ENCODE measurements around the gene TRMU.

The TRMU gene

DNA sequence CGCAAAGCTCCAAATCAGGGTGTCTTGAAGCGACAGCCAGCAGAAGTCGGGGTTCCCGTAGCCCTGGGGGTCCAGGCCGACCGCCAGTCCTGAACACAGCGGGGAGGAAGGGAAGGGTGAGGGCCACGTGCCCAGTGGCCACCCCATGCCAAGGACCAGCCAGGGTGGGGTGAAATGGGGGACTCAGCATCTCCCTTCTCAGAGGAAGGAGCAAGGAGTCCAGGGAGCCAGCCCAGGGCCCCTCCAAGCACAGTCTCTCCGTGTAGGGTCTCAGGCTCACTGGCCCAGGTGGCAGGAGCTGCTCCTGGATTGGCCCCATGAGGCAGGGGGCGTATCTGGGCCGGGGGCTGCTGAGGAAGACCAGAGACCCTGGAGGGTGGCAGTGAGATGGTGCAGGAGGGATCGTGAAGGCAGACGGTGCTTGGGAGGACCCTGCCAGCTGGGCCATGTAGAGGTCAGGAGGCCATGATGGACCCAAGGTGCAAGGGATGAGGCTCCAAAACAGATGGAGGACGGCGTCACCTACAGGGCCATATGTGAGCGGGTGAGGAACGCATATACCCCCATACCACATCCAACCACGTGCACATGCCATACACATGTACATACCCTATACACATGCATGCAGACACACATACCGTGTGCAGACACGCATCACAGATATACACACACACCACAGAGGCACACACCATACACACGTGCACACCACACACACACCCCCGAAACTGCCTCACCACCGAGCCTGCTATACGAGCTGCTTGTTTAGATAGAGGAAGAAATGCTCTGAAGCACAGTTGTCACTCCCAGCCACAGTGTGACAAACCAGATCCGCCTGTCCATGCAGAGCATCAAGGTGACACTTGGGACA, 34.4 kb downstream of the TRMU start:
- no peak for DNase-seq (ENCODE audit: low read depth)

DNA sequence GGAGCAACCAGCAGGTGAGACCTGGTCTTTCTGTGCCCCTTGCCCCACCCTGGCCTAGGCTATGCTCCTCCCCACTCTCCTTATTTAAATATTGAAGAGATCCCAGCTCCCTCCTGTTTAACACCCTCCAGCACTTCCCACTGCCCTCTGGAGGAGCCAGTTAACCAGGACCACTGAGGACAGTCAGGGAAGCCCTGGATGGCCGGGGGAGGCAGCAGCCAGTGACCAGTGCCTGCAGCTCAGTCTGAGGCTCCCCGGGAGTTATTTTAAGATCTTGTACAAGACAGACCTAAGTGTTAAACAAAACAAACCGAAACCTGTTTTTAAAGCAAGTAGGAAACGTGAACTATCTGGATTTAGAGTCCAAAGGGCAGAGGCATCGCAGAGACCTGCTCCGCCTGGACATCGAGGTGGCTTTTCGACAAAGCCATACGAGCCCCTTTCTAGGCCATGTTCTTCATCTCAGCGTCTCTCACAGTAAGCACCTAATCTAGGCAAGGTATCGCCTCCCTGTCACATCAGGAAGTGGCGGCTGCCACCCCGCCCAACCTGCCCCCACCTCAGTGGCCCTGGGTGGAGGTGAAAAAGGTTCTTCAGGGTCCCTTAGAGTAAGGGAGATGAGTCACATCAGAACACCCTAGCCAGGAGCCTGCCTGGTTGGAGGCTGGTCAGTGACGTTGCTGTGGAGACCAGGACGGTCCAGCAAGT, 35.2 kb downstream of the TRMU start:
- DNase-seq (ENCODE audit: low read depth): no peak

DNA sequence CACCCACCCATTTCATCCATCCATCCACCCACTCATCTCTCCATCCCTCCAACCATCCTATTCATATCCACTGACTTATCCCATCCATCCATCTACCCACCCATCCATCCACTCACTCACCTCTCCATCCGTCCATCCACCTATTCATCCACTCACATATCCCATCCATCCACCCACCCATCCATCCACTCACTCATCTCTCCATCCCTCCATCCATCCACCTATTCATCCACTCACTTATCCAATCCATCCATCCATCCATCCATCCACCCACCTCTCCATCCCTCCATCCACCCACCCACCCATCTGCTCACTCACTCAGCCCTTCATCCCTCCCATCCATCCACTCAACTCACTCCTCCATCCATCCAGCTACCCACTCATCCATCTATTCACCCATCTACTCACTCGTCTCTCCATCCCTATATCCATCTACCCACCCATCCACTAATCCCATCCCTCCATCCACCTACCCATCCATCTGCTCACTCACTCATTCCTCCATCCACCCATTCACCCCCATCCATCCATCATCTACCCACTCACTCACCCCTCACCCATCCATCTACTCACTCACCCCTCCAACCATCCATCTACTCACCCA, 36.2 kb downstream of the TRMU start:
- DNase-seq (ENCODE audit: low read depth): no peak

DNA sequence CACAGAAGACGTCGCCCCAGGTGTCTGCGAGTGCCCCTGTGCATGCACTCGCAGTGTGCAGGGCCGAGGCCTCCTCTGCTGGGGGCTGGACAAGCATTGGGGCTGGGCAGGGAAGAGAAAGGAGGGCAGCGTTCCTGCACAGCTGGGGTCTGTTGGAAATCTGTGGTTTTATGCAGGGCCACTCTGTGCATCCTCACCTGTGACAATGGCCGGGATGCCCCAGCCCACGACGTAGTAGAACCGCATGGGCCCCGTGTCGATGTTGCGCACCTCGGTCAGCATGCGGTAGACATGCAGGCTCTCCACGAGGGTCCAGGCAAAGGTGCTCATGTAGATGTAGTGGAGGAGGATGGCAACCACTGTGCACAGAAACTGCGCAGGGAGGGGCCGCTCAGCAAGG, 37.2 kb downstream of the TRMU start:
- DNase-seq (ENCODE audit: low read depth): no peak

DNA sequence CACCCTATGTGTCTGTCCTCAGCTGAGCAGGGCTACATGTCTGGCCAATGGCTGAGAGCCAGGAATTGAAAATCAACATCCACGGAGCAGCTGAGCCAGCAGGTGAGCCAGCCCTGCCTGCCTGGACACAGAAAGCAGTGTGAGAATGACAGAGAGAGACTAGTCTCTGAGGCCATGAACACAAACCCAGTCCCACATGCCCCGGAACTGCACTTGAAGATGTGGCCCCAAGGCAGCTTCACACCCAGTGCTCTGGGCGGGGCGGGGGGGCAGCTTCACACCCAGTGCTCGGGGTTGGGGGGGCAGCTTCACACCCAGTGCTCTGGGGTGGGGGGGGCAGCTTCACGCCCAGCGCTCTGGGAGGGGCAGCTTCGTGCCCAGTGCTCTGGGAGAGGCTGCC, 37.6 kb downstream of the TRMU start:
- no peak for DNase-seq (ENCODE audit: low read depth)

DNA sequence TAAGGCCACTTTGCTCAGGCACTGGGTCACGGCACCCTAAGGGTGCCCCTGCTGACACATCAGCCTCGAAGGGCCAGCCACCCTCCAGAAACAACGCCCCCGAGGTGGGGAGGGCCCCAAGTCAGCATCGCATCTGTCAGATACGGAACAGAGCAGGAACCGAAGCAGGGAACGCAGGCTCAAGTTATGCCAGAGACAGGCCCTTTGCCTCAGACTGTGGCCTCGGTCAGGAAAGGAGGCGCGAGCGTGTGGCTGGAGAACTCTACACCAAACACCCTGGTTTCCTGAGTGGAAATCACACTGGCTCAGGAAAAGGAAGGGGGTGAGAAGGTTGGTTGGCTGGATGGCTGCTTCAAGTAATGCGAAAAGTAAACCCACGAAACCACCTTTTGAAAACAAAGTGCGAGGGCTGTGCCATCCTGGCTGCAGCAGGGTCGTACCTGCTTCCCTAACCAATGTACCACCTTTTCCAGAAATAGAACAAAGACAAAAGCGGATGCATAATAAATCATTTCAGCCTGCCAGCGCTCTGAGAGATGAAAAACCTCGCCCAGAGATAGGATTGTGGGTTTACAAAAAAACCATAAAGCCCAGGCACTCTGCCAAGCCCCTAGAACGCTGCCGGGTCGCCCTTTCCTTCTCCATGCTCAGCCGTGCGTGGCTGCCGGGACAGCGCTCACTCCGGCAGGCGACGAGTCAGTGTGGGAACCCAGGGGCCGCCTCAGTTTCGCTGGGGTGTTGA, 38.6 kb downstream of the TRMU start:
- no peak for DNase-seq (ENCODE audit: low read depth)

DNA sequence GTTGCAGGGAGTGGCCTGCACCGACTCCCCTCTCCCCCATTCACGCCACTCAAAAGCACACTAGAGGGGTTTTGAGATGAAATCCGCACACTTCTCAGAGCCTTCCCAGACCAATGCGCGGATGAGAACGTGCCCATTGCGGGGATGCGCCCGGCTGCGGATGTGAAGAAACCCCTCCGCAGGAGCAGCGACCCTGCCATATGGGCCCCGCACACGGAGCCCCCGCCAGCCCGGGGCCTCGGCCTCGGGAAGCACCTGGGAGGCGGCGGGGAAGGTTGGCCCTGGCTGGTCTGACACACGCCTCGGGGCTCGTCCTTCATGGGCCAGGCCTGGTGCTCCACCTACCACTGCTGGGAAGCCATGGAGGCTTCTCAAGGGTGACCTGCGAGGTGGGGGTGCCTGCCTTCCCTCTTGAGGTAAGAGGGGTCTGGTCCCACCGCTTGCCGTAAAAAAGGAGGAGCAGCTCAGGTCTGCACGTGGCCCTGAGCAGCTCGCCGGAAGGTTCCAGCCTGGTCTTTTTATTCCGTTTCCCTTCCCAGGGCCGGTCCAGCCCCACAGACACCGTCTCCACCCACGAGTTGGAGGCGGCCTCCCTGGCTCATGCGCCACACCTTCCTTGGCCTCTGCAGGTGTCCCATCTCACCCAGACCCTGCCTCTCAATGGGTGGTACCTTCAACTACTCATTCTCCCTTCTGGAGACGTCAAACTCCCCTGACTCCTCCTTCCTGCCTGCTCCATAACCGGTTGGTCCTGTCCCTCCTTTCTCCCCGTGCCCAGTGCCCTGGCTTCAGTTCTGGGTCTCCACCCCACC, 39.4 kb downstream of the TRMU start:
- no peak for DNase-seq (ENCODE audit: low read depth)

DNA sequence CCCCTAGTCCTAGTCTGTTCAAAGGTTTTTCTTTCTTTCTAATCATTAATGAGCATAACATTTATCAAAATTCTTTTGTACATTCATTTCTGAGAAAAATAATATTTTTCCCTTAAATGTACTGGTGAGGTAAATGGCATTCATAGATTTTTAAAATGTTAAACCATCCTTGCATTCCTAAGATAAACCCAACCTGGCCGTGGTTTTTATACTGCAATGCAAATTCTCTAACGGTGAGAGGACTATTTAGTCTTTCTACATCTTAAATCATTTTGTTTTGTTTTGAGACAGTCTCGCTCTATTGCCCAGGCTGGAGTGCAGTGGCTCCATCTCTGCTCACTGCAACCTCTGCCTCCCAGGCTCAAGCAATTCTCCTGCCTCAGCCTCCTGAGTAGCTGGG, 40.6 kb downstream of the TRMU start:
- no peak for DNase-seq (ENCODE audit: low read depth)

DNA sequence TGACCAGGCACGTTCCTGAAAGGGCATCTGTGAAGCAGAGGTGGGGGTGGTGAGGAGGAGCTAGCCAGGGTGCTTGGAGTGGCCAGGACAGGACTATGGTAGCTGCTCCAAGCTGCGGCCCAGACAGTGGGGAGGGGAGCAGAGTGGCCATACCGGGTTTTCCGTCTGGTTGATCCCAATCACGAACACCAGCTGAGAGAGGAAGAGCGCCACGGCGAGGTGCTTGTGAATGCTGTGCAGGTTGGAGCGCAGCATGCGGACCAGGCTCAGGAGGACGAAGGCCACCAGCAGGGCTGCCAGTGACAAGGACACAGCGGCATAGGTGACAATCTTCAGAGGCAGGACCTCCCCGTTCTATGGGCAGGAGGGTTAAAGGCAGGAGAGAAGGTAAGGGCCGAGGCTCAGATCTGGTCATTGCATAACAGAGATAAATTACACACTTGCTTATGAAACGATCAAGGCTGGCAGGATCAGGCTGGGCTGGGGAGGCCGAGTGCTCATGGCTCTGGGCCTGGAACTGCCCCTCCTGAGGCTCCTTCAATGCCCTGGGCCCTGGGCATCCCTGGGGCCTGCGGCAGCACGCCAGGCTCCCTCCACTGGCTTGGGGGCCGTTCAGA, 41.5 kb downstream of the TRMU start:
- DNase-seq (ENCODE audit: low read depth): no peak

DNA sequence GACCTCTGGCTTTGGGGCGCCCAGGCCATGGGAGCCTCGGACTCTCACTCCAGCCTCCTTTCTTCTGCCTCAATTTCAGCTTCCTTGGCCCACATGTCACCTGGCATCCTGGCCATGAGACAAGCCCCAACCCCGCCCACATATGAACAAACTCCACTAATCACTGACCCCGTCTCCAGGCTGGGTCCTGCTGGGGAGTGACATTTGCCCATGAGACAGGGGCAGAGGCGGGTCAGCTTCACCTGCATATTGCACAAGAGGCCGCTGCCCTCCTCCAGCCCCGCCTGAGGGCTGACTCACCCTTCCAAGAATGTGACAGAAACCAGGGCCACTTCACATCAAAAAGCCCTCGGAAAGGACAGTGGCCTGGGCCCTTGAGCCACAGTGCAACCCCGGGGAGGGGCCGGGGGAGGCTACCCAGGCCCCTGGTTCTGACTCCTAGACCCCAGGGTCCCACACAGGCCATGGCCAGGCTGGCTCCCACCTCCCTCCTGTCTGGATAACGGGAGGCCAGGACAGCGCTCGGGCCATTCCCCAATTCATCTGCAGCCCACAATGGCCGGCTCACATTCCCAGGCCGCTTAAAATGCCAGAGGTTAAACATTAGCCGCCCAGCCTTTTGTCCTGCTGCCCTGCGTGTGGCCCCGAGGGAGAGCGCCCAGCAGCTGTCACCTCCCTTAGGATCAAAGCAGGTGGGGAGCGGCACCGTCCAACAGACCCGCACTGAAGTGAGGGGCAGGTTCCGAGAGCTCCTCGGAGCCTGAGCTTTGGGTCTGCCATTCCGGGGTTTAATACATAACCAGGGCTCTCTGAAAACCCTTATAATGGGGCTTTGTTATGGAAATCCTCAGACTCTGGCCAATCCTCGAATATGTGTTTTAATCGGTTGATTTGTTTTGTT, 42.3 kb downstream of the TRMU start:
- no peak for DNase-seq (ENCODE audit: low read depth)

DNA sequence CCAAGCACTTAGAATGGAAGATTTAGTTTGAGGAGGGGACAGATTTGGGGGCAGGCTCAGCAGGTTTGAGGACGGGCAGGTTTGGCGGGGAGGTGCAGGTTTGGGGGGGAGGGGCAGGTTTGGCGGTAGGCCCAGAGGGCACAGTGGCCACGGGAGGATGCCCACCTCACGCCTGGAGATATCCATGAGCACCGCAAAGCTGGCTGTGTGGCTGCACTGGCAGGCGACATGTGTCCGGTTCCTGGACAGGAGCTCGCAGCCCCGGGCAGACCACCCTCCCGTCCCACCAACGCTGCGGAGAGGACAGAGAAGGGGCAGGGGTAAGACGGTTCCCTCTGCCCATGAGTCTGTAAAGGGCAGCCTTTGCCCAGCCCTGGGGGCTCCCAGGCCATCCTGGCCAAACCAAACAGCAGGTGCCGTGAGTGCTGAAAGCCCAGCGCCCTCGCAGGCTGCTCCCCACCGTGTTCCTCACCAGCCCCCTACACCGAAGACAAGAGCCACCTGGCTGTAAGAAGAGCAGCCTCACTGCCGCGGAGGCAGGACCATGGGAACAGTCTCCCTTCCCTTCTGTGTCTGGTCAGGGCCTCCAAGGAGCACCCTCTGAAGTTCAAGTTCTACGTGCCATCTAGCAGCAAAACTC, 43.0 kb downstream of the TRMU start:
- no peak for DNase-seq (ENCODE audit: low read depth)

DNA sequence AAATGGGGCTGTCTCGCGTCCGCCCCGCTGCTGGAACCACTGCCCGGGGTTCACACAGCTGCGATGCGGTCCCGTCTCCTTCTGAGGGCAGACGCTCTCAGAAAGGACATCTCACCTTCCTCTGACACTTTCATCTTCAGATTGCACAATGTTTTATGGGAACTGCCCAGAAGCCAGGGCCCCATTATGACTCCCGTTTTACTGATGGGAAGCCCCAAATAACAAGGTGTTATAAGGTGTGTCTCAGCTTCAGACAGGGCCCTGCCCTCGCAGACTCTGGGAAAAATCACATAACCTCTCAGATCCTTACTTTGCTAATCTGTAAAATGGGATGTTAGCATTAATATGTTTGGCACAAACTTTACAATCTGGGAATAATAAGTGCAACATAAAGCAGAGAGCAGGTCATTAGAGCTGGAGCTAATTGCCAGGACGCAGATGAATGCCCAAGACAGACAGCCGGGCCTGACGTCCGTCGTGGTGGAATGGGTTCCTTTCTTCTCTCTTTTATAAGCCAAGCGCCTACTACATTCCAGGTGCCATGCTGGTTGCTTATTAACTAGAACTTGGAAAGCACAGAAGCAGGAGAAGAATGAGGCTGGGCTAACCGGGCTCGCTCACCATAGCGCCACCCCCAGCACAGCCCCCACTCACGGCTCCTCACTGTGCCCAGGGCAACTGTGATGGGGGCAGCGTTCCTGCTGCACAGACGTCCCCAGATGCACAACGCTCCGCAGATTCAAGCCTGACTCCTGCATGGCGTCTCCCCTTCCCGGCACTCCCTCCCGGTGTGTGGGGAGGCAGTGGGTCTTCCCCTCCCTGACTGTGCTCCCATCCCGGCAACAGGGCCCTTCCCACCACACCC, 43.8 kb downstream of the TRMU start:
- DNase-seq (ENCODE audit: low read depth): no peak

DNA sequence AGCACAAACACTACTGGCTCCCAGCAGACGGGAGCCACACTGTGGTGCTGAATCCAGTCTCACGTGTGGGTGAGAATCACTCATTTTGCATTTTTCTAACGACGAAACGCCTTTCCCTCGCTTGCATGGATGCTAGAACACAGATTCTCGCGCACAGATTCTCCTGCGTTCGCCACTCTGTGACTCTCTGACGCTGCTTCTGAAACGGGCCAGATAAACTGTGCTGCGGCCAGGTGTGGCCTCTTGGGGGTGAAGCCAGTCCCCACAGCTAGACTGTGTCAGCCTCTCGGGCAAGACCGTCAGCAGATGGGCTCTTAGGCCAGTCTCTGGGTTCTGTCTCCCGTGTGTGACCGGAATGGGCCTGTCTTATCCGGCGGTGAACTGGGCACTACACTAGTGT, 44.6 kb downstream of the TRMU start:
- DNase-seq (ENCODE audit: low read depth): no peak

DNA sequence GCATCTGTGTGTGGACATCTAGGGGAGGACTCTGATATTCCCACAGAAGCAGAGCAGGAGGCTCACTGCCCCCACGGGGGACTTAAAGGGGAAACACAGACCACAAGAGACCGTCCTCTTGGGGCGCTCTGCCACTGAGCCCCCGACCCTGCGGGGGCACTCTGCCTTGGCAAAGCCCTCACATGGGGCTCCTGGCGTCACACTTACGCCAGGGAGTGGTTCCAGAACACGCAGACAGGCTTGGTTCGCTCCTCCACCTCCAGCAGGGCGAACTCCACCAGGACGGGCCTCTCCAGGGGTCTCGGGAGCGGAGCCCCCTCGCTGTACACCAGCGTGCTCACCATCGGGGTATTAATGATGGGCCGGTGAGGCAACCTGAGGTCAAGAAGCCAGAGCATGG, 45.1 kb downstream of the TRMU start:
- no peak for DNase-seq (ENCODE audit: low read depth)

DNA sequence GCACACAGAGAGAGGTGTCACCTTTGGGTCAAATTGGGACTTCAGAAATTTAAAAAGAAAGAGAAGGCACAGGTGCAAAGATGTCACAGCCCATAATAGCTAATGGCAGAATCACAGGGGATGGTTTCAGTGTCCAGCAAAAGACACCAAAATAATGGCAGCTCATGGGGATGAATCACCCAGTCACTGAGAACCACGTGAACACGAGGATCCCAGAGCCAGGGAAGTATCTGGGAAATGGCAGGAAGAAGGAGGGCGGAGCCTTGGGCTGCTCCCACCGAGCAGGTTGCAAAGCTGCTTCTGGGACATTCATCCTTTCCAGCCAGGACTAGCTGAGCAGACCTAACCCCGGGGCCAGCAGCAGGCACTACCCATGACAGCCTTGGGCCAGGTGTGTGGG, 45.6 kb downstream of the TRMU start:
- peak; percentile 5 for DNase-seq (ENCODE audit: low read depth)

DNA sequence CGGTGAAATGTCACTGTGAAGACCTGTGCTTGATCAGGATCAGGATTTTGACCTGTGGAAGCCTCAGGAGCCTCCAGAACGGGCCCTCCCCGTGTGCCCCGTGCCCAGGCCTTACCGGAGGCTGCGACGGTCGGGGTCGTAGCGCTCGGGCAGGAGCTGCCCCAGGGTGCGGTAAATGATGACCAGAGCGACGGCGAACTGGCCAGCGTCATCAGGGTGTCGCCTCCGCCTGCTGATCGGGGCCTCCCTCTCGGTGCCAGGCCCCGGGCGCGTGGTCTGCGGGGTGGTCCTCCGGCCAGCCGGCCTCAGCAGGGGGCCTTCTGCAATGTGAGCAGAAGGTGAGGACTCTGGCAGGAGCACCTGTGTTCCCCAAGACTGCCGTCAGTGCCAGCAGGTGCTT, 46.2 kb downstream of the TRMU start:
- no peak for DNase-seq (ENCODE audit: low read depth)

DNA sequence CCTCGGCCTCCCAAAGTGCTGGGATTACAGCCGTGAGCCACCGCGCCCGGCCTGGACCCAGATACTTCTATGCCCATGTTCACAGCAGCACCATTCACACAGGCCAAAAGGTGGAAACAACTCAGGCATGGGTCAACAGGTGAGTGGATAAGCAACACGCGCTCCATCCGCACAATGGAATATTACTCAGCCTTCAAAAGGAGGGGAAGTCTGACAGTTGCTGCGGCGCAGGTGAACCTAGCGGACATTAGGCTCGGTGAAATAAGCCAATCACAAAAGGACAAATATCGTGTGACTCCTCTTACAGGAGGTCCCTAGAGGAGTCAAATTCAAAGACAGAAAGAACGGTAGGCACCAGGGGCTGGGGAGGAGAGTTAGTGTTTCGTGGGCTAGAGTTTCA, 47.0 kb downstream of the TRMU start:
- DNase-seq (ENCODE audit: low read depth): no peak

DNA sequence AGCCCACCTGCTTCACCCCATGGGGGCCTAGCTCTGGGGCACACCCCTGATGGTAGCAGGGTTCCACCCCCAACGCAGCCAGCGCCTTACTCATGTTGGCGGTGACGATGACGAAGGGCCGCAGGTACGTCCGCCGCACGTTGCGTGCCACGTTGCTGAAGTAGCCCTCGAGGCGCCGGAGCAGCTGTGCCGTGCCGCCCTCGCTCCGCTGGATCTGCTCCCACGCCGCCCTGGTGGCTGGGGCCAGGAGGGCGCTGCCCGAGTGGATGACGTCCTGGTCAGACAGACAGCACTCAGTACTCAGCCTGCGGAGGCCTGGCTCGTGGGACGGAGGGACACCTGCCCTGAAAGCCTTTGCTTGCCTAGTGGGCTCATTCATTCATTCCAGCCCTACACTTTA, 50.8 kb downstream of the TRMU start:
- DNase-seq (ENCODE audit: low read depth): no peak

DNA sequence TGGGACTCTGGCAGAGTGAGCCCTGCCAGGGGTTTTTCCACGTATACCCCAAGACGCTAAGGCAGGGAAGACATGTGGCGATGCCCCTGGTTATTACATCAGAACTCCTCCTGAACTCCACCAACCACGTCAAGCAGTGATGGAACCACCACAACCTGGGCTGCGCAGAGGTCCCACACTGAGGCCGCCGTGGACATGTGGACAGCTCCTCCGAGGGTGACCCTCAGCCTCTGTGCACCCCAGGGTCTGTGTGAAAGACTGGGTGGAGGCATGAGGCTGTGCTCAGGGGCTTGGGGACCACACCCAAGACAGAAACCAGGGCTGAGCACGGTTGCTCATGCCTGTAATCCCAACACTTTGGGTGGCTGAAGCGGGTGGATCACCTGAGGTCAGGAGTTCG, 52.2 kb downstream of the TRMU start:
- DNase-seq (ENCODE audit: low read depth): no peak
